DND-41 (cell line): ENCODE results near the gene SH3GLB1.

Experiments
- CTCF ChIP-seq: IDR thresholded peaks from 2 replicates; pipeline ENCODE4 v1.5.1; 2012; ENCODE audit warnings: borderline replicate concordance, low read length, moderate library complexity, mild to moderate bottlenecking; ENCODE audit not compliant: poor library complexity, severe bottlenecking; ENCODE audit errors: extremely low read depth
- EZH2 ChIP-seq: IDR thresholded peaks from 3 replicates; pipeline ENCODE4 v1.6.1; 2012; ENCODE audit warnings: borderline replicate concordance, low read depth, mild to moderate bottlenecking, moderate library complexity, low read length, inconsistent platforms; ENCODE audit not compliant: severe bottlenecking

DNA sequence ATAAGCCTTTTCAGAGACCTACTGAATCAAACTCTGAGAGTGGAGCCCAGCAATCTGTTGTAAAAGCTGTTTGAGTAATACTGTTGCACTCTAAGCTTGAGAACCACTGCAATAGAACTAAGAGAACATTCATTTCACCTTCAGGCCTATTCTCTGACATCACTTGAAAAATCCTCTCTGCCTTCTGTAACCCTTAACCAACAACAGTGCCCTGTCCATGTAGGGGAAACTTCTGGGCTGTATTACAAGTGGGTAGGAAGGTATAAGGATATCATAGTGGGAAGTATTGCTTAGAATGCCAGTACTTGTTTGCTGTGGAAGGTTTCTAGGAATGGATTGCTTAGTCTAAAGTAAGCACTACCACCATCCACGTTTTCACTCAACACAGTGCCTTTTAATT is 42.9 kb downstream of the SH3GLB1 start:
- TF ChIP-seq CTCF (no peak), EZH2 (no peak)
